Panc1 (cell line): Measurements from ENCODE around the gene EREG.

Experiments
- POLR2AphosphoS5 ChIP-seq: IDR thresholded peaks from 2 replicates; pipeline ENCODE4 v1.6.1; 2012; ENCODE audit warnings: mild to moderate bottlenecking, low read depth, low read length, moderate library complexity
- TCF7L2 ChIP-seq: IDR thresholded peaks from 2 replicates; pipeline ENCODE4 v1.6.1; 2011; ENCODE audit warnings: mild to moderate bottlenecking, low read depth, low read length, inconsistent platforms
- TF ChIP-seq, protein P1 (sequence below): fragments of 450-650 bp; IDR thresholded peaks from 2 replicates; pipeline ENCODE4 v1.5.1; 2017; ENCODE audit warnings: mild to moderate bottlenecking

DNA sequence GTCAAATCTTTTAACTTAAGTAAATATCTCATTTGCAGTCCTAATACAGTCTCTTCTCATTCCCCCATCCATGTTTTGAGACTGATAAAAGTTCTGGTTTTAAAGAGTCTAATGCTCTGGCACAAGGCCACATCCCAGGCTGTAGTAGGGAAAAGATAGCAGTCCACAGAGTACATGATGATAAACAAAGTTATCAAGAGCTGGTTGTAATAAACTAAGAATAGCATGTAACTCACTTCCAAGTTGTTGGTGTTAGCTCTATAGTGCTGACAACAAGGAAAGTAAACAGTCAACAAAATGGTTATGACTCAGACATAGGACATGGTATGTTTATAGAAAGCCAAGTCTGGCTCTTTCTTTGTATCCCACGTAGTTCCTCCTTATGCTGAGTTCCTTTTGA lies 58.2 kb downstream of the EREG start:
- TF ChIP-seq, protein P1, sequence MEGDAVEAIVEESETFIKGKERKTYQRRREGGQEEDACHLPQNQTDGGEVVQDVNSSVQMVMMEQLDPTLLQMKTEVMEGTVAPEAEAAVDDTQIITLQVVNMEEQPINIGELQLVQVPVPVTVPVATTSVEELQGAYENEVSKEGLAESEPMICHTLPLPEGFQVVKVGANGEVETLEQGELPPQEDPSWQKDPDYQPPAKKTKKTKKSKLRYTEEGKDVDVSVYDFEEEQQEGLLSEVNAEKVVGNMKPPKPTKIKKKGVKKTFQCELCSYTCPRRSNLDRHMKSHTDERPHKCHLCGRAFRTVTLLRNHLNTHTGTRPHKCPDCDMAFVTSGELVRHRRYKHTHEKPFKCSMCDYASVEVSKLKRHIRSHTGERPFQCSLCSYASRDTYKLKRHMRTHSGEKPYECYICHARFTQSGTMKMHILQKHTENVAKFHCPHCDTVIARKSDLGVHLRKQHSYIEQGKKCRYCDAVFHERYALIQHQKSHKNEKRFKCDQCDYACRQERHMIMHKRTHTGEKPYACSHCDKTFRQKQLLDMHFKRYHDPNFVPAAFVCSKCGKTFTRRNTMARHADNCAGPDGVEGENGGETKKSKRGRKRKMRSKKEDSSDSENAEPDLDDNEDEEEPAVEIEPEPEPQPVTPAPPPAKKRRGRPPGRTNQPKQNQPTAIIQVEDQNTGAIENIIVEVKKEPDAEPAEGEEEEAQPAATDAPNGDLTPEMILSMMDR, result no peak
- TF ChIP-seq POLR2AphosphoS5, result no peak
- no peak for TF ChIP-seq TCF7L2
